Erythroblast (primary cell): ENCODE measurements around the gene FOXL1.

Experiments used
- GATA1 ChIP-seq: IDR thresholded peaks from 2 replicates; pipeline ENCODE4 v1.6.1; 2011; ENCODE audit warnings: low read depth, mild to moderate bottlenecking, control low read depth, low read length, moderate library complexity
- POLR2A ChIP-seq: IDR thresholded peaks from 2 replicates; pipeline ENCODE4 v1.6.1; 2011; ENCODE audit warnings: mild to moderate bottlenecking, low read length

- TF ChIP-seq POLR2A (no peak), GATA1 (no peak)
These were observed 9.4 kb upstream of the FOXL1 start for GRCh38 chr16:86568677-86569623.
